ENCODE measurements around the gene C3orf80.

- TF ChIP-seq CTCF (IDR thresholded peaks at IDR 0.05) (no peak), POLR2A (IDR thresholded peaks at IDR 0.05) (no peak)
Measured at GRCh38 chr3:160227419-160227818, 2.2 kb downstream of the C3orf80 start.

Measured in esophagus squamous epithelium (tissue), 4 donors.